HG03139 (cell line): ENCODE measurements around the gene PLOD2.

Source experiments
- ATAC-seq: cut with Tn5 transposase; IDR thresholded peaks from one replicate; pipeline ENCODE4 v1.9.1; 2021; ENCODE audit not compliant: unreplicated experiment

PLOD2 gene

GRCh38 chr3:146101538-146101937 is 59.4 kb downstream of the PLOD2 start:
- ATAC-seq: no peak

GRCh38 chr3:146100825-146101444 is 60.0 kb downstream of the PLOD2 start:
- ATAC-seq: no peak

GRCh38 chr3:146100180-146100579 is 60.8 kb downstream of the PLOD2 start:
- ATAC-seq: no peak

- no peak for ATAC-seq
Measured at GRCh38 chr3:146099316-146099715, 61.7 kb downstream of the PLOD2 start.

- no peak for ATAC-seq
Measured at GRCh38 chr3:146093896-146094295, 67.1 kb downstream of the PLOD2 start.

GRCh38 chr3:146092230-146092629 is 68.8 kb downstream of the PLOD2 start:
- ATAC-seq: no peak

GRCh38 chr3:146091397-146091796 is 69.6 kb downstream of the PLOD2 start:
- no peak for ATAC-seq

GRCh38 chr3:146090521-146090920 is 70.5 kb downstream of the PLOD2 start:
- ATAC-seq: no peak

GRCh38 chr3:146088840-146089239 is 72.1 kb downstream of the PLOD2 start:
- no peak for ATAC-seq

GRCh38 chr3:146087116-146087515 is 73.9 kb downstream of the PLOD2 start:
- no peak for ATAC-seq

- ATAC-seq: no peak
Measured at GRCh38 chr3:146086211-146086610, 74.8 kb downstream of the PLOD2 start.

- no peak for ATAC-seq
Measured at GRCh38 chr3:146085678-146086077, 75.3 kb downstream of the PLOD2 start.

- ATAC-seq: no peak
Measured at GRCh38 chr3:146080578-146080977, 80.4 kb downstream of the PLOD2 start.

- ATAC-seq: no peak
Measured at GRCh38 chr3:146078031-146078430, 83.0 kb downstream of the PLOD2 start.

- ATAC-seq: no peak
Measured at GRCh38 chr3:146077181-146077580, 83.8 kb downstream of the PLOD2 start.

- ATAC-seq: no peak
Measured at GRCh38 chr3:146072824-146073223, 88.2 kb downstream of the PLOD2 start.

GRCh38 chr3:146072061-146072460 is 88.9 kb downstream of the PLOD2 start:
- ATAC-seq: no peak

- ATAC-seq: no peak
Measured at GRCh38 chr3:146071632-146072031, 89.4 kb downstream of the PLOD2 start.

- no peak for ATAC-seq
Measured at GRCh38 chr3:146067048-146067447, 93.9 kb downstream of the PLOD2 start.

GRCh38 chr3:146065573-146066006 is 95.4 kb downstream of the PLOD2 start:
- no peak for ATAC-seq

- ATAC-seq: no peak
Measured at GRCh38 chr3:146058241-146058640, 102.7 kb downstream of the PLOD2 start.

GRCh38 chr3:146052791-146053310 is 108.1 kb downstream of the PLOD2 start:
- no peak for ATAC-seq
